ENCODE data around the gene RPL26.

RPL26 gene

DNA sequence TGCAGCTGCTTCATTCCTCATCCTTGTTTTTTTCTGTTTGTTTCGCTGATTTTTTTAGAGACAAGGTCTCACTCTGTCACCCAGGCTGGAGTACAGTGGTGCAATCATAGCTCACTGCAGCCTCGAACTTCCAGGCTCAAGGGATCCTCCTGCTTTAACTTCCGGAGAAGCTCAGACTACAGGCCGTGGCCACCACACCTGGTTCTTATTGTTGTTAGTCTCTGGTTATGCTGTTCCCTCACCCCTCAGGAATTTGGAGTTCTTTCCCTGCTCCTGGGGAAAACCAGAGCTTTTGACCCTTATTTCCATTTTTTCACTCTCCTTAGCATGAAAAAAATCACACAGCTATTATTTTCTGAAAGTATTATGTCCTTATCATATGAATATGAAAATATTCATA is 41.5 kb downstream of the RPL26 start:
- peak; percentile 59 for DNase-seq (ENCODE audit: extremely low read depth, low read depth)
- H3K4me3 ChIP-seq (replicated peaks; ENCODE audit: low read depth, low read length): no peak overlapping the region
- TF ChIP-seq, protein P1, sequence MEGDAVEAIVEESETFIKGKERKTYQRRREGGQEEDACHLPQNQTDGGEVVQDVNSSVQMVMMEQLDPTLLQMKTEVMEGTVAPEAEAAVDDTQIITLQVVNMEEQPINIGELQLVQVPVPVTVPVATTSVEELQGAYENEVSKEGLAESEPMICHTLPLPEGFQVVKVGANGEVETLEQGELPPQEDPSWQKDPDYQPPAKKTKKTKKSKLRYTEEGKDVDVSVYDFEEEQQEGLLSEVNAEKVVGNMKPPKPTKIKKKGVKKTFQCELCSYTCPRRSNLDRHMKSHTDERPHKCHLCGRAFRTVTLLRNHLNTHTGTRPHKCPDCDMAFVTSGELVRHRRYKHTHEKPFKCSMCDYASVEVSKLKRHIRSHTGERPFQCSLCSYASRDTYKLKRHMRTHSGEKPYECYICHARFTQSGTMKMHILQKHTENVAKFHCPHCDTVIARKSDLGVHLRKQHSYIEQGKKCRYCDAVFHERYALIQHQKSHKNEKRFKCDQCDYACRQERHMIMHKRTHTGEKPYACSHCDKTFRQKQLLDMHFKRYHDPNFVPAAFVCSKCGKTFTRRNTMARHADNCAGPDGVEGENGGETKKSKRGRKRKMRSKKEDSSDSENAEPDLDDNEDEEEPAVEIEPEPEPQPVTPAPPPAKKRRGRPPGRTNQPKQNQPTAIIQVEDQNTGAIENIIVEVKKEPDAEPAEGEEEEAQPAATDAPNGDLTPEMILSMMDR (IDR thresholded peaks at IDR 0.05; ENCODE audit: low read depth, low read length, missing control alignments): no peak

DNA sequence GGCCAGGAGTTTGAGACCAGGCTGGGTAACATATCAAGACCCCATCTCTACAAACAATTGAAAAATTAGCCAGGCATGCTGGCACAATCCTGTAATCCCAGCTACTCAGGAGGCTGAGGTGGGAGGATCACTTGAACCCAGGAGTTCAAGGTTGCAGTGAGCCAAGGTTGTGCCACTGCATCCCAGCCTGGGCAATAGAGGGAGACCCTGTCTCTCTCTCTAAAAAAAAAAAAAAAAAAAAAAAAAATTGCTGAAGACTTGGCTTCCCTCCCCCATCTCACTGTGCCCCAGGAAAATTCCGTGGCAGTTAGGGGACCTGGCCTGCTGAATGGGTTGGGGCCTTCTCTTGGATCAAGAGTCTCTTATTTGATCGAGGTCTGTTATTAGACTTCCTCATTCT is 43.5 kb downstream of the RPL26 start, which contains the start of gene ODF4:
Gene ODF4 (plus strand): TSS at position 301 of the 400 bp plus-strand sequence. CDS start 212 bp downstream, outside the sequence.
- no peak within 1 kb of the TSS for H3K4me3 ChIP-seq (replicated peaks; ENCODE audit: low read depth, low read length)
- TF ChIP-seq, protein P1 (IDR thresholded peaks at IDR 0.05; ENCODE audit: low read depth, low read length, missing control alignments): no peak
- DNase-seq (ENCODE audit: extremely low read depth, low read depth): no peak

DNA sequence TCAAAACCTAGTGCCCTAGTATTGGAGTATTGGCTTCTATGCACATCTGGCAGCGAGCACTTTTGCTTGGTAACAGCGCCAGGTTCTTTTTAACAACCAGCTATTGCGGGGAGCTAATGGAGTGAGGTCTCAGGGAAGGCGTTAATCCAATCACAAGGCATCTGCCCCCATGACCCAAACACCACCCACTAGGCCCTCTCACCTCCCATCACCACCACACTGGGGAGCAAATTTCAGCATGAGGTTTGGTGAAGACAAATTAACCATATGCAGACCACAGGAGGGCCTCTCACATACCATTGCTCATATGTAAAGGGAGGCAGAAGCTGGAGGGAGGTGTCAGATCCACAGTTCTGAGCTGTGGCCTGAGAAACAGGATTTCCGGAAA is 44.2 kb downstream of the RPL26 start:
- H3K4me3 ChIP-seq (replicated peaks; ENCODE audit: low read depth, low read length): no peak overlapping the region
- no peak for DNase-seq (ENCODE audit: extremely low read depth, low read depth)
- TF ChIP-seq, protein P1 (IDR thresholded peaks at IDR 0.05; ENCODE audit: low read depth, low read length, missing control alignments): no peak

DNA sequence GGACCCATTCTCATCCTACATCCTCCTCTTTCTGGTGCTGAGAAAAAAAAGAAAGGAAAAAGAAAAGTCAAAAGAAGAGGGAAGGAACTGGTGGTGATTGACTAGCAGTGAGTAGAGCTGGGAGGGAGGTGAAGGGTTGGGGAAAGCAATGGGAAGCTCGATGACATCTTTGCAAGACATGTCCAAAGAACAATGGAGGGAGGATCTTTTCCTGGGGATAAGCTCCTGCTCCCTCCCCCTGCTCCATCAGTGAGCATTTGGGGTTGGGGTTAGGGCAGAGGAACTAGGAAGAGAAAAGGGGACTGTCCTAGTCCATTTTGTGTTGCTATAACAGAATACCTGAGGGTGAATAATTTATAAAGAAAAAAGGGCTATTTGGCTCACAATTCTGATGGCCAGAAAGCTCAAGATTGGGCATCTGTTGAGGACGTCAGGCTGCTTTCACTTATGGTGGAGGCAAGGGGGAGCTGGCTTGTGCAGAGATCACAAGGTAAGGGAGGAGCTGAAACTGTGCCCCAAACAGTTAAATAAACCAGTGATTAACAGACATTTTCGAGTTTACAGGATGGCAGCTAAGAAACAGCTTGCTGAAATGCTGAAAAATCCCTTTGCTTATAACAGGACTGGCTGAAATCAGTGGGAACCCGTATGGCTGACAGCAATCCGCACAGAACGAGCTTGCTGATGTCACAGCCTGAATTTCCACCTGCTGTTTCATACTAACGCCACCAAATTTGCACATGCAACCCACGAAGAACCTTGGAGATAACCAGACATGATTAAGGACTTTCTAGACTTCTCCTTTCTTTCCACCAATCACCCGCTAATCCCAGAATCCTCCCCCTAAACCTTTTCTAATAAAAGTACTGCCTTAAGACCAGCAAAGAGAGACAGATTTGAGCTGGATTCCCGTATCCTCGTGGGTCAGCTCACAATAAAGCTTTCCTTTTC is 44.9 kb downstream of the RPL26 start:
- no peak overlapping the region for H3K4me3 ChIP-seq (replicated peaks; ENCODE audit: low read depth, low read length)
- TF ChIP-seq, protein P1 (IDR thresholded peaks at IDR 0.05; ENCODE audit: low read depth, low read length, missing control alignments): no peak
- no peak for DNase-seq (ENCODE audit: extremely low read depth, low read depth)

DNA sequence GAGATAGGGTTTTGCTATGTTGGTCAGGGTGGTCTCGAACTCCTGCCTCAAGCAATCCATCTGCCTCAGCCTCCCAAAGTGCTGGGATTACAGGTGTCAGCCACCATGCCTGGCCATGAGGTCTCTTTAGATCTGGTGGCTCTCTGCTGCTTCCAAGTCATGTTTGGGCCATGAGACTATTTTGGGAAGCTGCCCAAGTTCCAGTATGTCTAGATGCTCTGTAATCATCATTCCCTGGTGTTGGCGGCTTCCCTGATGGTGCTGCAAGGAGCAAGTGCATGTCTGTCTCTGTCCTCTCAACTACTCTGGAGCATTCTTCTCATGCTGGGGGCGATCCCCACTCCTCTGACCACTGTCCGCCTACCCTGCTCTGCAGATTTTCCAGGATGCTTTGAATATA is 49.7 kb downstream of the RPL26 start:
- TF ChIP-seq, protein P1 (IDR thresholded peaks at IDR 0.05; ENCODE audit: low read depth, low read length, missing control alignments): no peak
- no peak overlapping the region for H3K4me3 ChIP-seq (replicated peaks; ENCODE audit: low read depth, low read length)
- no peak for DNase-seq (ENCODE audit: extremely low read depth, low read depth)

DNA sequence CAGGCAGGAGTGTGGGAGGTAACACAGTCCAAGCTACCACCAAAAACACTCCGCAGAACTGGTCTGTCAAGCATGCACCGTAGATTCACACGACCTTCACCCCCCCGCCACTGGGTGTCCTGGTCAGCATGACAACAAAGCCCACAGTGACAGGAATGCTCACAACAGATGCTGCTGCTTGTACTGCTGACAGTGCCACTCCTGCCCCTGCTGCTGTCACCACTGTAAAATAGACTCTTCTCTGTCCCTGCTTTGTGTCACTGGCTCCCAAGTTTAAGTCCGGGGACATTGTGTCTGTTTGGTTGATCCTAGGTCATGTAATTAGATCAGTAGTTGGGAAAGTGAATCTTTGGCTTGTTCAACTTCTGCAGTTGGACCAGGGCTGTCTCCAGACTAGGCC is 50.3 kb downstream of the RPL26 start:
- no peak for DNase-seq (ENCODE audit: extremely low read depth, low read depth)
- TF ChIP-seq, protein P1 (IDR thresholded peaks at IDR 0.05; ENCODE audit: low read depth, low read length, missing control alignments): no peak
- H3K4me3 ChIP-seq (replicated peaks; ENCODE audit: low read depth, low read length): no peak overlapping the region

Data from HFF-Myc (cell line).